Stomach (tissue), 9 donors: Measurements from ENCODE around the gene AXL. TPM values are rescaled to one million over a fixed set of nuclear protein-coding genes. Genes with fewer than 3 reads are reported as not detected.

Experiments used
- DNase-seq, 2 donors: peaks; one replicate each; pipeline versions ENCODE4 v3.0.0 to v3.0.0-alpha.2; 2013 to 2019
- H3K27ac ChIP-seq, 5 donors: fragments of 200-600 bp in 4 of 5; sonication (generic) in 4 of 5; one replicate each; pipeline ENCODE4 v1.5.1; 2013 to 2019; ENCODE audit warnings: mild to moderate bottlenecking in 1 of 5, moderate library complexity in 1 of 5
- H3K27me3 ChIP-seq, 3 donors: fragments of 200-600 bp; sonication (generic); one replicate each; pipeline ENCODE4 v1.5.1; 2017 to 2019; ENCODE audit warnings: mixed run types in 1 of 3
- H3K36me3 ChIP-seq, 4 donors: fragments of 200-600 bp; sonication (generic); 1 replicate in 3 of 4; 2 replicates in 1 of 4; pipeline ENCODE4 v1.5.1; 2016 to 2019
- H3K4me1 ChIP-seq, 4 donors: fragments of 200-600 bp; sonication (generic); one replicate each; pipeline ENCODE4 v1.5.1; 2016 to 2019
- H3K4me3 ChIP-seq, 4 donors: fragments of 200-600 bp; sonication (generic) in 3 of 4; one replicate each; pipeline ENCODE4 v1.5.1; 2016 to 2019; ENCODE audit warnings: mild to moderate bottlenecking in 1 of 4
- H3K9me3 ChIP-seq, 4 donors: fragments of 200-600 bp; sonication (generic); one replicate each; pipeline ENCODE4 v1.5.1; 2016 to 2019
- EP300 ChIP-seq: sonication (generic); formaldehyde crosslinking; IDR thresholded peaks from one replicate; pipeline ENCODE4 v1.6.1; 2017; ENCODE audit warnings: antibody characterized with exemption
- POLR2A ChIP-seq, 4 donors: fragments of 450-650 bp; IDR thresholded peaks; one replicate each; pipeline ENCODE4 v1.6.1; 2016; ENCODE audit warnings: antibody characterized with exemption in 4 of 4, control low read depth in 2 of 4, mild to moderate bottlenecking in 1 of 4, moderate library complexity in 1 of 4
- POLR2AphosphoS5 ChIP-seq, 3 donors: sonication (generic); formaldehyde crosslinking; IDR thresholded peaks; one replicate each; pipeline ENCODE4 v1.6.1; 2016; ENCODE audit warnings: antibody characterized with exemption in 3 of 3
- WGBS, 5 donors: extraction: QIAGEN DNeasy Blood & Tissue Kit in 3 of 5; methylation state at CpG; one replicate each; pipeline versions ENCODE4 v1.1.5 to v1.1.7; 2013 to 2018; 5-methylcytosine and 5-hydroxymethylcytosine counted together
- intact Hi-C: fragments of 100-400 bp; cut with DNase I; formaldehyde crosslinking; loops from one replicate; pipeline ENCODE4 v1.15.1; 2023; ENCODE audit warnings: low total_unique reads
- polyA plus RNA-seq, 3 donors: library from polyadenylated mRNA; stranded (reverse); fragments of 200-250 nt; gene quantifications; one replicate each; pipeline ENCODE4 v1.2.3, GENCODE V29; 2013
- total RNA-seq, 5 donors: library from RNA; depleted of rRNA; stranded (reverse); fragments of >200 nt; gene quantifications; one replicate each; pipeline versions ENCODE4 v1.1.0 to v1.2.3, GENCODE V29; 2014 to 2016
- TF ChIP-seq, protein P1 (sequence below), 7 experiments: fragments of 450-650 bp in 4 of 7; fragments of 200-600 bp in 3 of 7; sonication (generic) in 3 of 7; IDR thresholded peaks; one replicate each; pipeline ENCODE4 v1.5.1; 2016 to 2019; ENCODE audit warnings: antibody characterized with exemption in 7 of 7, control low read depth in 2 of 7, mild to moderate bottlenecking in 1 of 7
- donor health status: healthy with polysubstance abuse.
- donor health status: Bipolar disorder and iron deficiency.
- donor health status: healthy.

Gene AXL
- total and polyA plus RNA-seq, 8 donors, result 6.1 to 48.7 (median 22.8) TPM

DNA sequence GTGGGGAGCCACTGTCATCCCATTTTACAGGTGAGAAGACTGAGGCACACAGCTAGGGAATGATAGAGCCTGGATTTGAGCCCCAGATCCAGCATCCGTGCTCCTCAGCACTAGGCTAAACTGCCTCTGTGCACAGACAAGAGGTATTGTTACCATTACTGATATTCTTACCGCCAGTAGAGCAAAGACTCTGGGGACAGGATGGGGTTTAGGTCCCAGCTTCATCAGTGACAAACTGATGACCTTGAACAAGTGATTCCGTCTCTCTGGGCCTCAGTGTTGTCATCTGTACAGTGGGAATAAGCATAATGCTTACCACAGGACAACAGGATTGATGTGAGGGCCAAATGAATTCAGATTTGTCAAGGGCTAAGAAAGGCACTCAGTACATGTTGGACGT, 16.5 kb downstream of the AXL start:
- TF ChIP-seq POLR2A (IDR thresholded peaks at IDR 0.05) (no peak), EP300 (no peak), POLR2AphosphoS5 (IDR thresholded peaks at IDR 0.05) (no peak)
- TF ChIP-seq, protein P1, sequence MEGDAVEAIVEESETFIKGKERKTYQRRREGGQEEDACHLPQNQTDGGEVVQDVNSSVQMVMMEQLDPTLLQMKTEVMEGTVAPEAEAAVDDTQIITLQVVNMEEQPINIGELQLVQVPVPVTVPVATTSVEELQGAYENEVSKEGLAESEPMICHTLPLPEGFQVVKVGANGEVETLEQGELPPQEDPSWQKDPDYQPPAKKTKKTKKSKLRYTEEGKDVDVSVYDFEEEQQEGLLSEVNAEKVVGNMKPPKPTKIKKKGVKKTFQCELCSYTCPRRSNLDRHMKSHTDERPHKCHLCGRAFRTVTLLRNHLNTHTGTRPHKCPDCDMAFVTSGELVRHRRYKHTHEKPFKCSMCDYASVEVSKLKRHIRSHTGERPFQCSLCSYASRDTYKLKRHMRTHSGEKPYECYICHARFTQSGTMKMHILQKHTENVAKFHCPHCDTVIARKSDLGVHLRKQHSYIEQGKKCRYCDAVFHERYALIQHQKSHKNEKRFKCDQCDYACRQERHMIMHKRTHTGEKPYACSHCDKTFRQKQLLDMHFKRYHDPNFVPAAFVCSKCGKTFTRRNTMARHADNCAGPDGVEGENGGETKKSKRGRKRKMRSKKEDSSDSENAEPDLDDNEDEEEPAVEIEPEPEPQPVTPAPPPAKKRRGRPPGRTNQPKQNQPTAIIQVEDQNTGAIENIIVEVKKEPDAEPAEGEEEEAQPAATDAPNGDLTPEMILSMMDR (IDR thresholded peaks at IDR 0.05), result no peak
- peaks cover 6 to 86% (median 59%) of the 10 kb centered on the region in 4 donors for H3K36me3 ChIP-seq
- 74 to 89% (median 82%) methylated on average over 4 of the region's 4 CpGs for WGBS, 5 donors
- DNase-seq, result no peak
- H3K4me1 ChIP-seq, result no peaks in the 10 kb centered on the region
- intact Hi-C loops, result no loop called here
- H3K4me3 ChIP-seq, result no peak overlapping the region
- no peak overlapping the region for H3K27ac ChIP-seq
- no peaks in the 10 kb centered on the region for H3K9me3 ChIP-seq
- no peaks in the 10 kb centered on the region for H3K27me3 ChIP-seq

GRCh38 chr19:41238244-41238643, 19.2 kb downstream of the AXL start:
- Histone ChIP-seq H3K4me1 (no peaks in the 10 kb centered on the region), H3K27ac (no peak overlapping the region), H3K27me3 (no peaks in the 10 kb centered on the region), H3K36me3 (peaks cover 6 to 94% (median 73%) of the 10 kb centered on the region in 4 donors), H3K4me3 (no peak overlapping the region), H3K9me3 (no peaks in the 10 kb centered on the region)
- TF ChIP-seq POLR2A (IDR thresholded peaks at IDR 0.05) (no peak), EP300 (no peak)
- 82 to 90% (median 84%) methylated on average over 10 of the region's 10 CpGs for WGBS, 5 donors
- no peak for DNase-seq
- intact Hi-C loops, result no loop called here

DNA sequence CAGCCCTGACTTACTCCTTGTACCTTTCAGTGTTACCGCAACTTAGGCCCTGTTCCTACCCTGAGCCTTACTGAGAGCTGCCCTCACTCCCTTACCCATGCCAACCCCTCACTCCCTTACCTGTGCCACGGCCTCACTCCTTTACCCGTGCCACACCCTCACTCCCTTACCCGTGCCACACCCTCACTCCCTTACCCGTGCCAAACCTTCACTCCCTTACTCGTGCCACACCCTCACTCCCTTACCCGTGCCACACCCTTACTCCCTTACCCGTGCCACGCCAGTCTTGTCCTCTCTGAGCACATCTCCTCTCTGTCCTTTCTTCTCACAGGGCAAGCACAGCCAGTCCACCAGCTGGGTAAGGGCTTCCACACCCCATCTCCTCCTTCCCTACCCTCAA, 20.3 kb downstream of the AXL start:
- Histone ChIP-seq H3K27ac (no peak overlapping the region), H3K4me1 (no peaks in the 10 kb centered on the region), H3K36me3 (peaks cover 6 to 94% (median 78%) of the 10 kb centered on the region in 4 donors), H3K4me3 (no peak overlapping the region), H3K9me3 (no peaks in the 10 kb centered on the region), H3K27me3 (no peaks in the 10 kb centered on the region)
- DNase-seq, result no peak
- TF ChIP-seq, protein P1 (IDR thresholded peaks at IDR 0.05), result no peak
- no peak for TF ChIP-seq EP300
- no peak for TF ChIP-seq POLR2A (IDR thresholded peaks at IDR 0.05)
- TF ChIP-seq POLR2AphosphoS5 (IDR thresholded peaks at IDR 0.05), result no peak
- 40 to 62% (median 48%) methylated on average over 9 of the region's 9 CpGs for WGBS, 5 donors
- intact Hi-C loops, result no loop called here

GRCh38 chr19:41239961-41240574, 21.0 kb downstream of the AXL start:
- no peak for DNase-seq
- no peaks in the 10 kb centered on the region for H3K27me3 ChIP-seq
- no peak overlapping the region for H3K27ac ChIP-seq
- H3K36me3 ChIP-seq, result peaks cover 6 to 94% (median 80%) of the 10 kb centered on the region in 4 donors
- no peaks in the 10 kb centered on the region for H3K9me3 ChIP-seq
- intact Hi-C loops, result no loop called here
- no peaks in the 10 kb centered on the region for H3K4me1 ChIP-seq
- 60 to 98% (median 95%) methylated on average over 2 of the region's 2 CpGs for WGBS, 5 donors
- TF ChIP-seq POLR2AphosphoS5 (IDR thresholded peaks at IDR 0.05) (no peak), EP300 (no peak), POLR2A (IDR thresholded peaks at IDR 0.05) (no peak)
- TF ChIP-seq, protein P1 (IDR thresholded peaks at IDR 0.05), result no peak
- no peak overlapping the region for H3K4me3 ChIP-seq

DNA sequence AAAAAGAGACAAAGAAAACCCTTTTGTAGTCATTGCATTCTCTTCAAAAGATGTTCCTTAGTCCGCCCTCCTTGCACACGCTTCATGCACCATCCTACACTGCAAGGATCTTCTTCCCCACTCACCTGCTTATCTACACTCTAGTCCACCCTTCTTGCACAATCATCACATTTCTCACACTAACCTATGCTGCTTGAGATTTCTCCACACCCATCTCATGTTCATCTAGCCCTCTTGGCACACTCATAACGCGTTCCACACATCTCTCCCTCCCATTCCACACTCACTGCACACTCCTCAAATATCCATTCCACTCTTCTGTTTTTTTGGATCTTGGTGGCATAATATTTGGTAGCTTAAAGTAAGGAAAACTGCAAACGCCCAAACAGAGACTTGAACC, 22.8 kb downstream of the AXL start:
- Histone ChIP-seq H3K27ac (no peak overlapping the region), H3K4me3 (no peak overlapping the region), H3K27me3 (no peaks in the 10 kb centered on the region), H3K4me1 (no peaks in the 10 kb centered on the region), H3K9me3 (no peaks in the 10 kb centered on the region), H3K36me3 (peaks cover 6 to 98% (median 89%) of the 10 kb centered on the region in 4 donors)
- DNase-seq, result no peak
- WGBS, 5 donors, result 74 to 91% (median 88%) methylated on average over 5 of the region's 5 CpGs
- intact Hi-C loops, result no loop called here
- no peak for TF ChIP-seq POLR2AphosphoS5 (IDR thresholded peaks at IDR 0.05)
- TF ChIP-seq POLR2A (IDR thresholded peaks at IDR 0.05), result no peak
- TF ChIP-seq EP300, result no peak
- TF ChIP-seq, protein P1 (IDR thresholded peaks at IDR 0.05), result no peak
